22Rv1 (cell line): ENCODE data around the gene SH2B3.

Experiments used
- H3K27ac ChIP-seq: fragments of 450-650 bp; 2 replicates; pipeline ENCODE4 v1.5.1; 2017
- CTCF ChIP-seq: fragments of 450-650 bp; IDR thresholded peaks from 2 replicates; pipeline ENCODE4 v1.5.1; 2017; ENCODE audit warnings: mild to moderate bottlenecking
- ZFX ChIP-seq: fragments of 450-650 bp; IDR thresholded peaks from 2 replicates; pipeline ENCODE4 v1.6.1; 2017; ENCODE audit warnings: antibody characterized with exemption, borderline replicate concordance

Gene SH2B3

GRCh38 chr12:111430433-111431353 is 25.0 kb downstream of the SH2B3 start:
- no peak overlapping the region for H3K27ac ChIP-seq
- TF ChIP-seq CTCF, result no peak
- no peak for TF ChIP-seq ZFX

GRCh38 chr12:111431772-111432171 is 26.0 kb downstream of the SH2B3 start:
- TF ChIP-seq ZFX (no peak), CTCF (no peak)
- H3K27ac ChIP-seq, result no peak overlapping the region

- TF ChIP-seq CTCF, result no peak
- no peak for TF ChIP-seq ZFX
- no peak overlapping the region for H3K27ac ChIP-seq
These were observed 28.3 kb downstream of the SH2B3 start for GRCh38 chr12:111434049-111434448.

- H3K27ac ChIP-seq, result no peak overlapping the region
- TF ChIP-seq ZFX, result no peak
- no peak for TF ChIP-seq CTCF
These were observed 29.1 kb downstream of the SH2B3 start for GRCh38 chr12:111434680-111435338.

GRCh38 chr12:111435661-111436201 is 30.0 kb downstream of the SH2B3 start:
- H3K27ac ChIP-seq, result no peak overlapping the region
- TF ChIP-seq ZFX (no peak), CTCF (no peak)

- no peak overlapping the region for H3K27ac ChIP-seq
- TF ChIP-seq CTCF (no peak), ZFX (no peak)
These were observed 30.5 kb downstream of the SH2B3 start for GRCh38 chr12:111436266-111436665.
